Hematopoietic multipotent progenitor cell treated with erythropoietin and hydrocortisone succinate and interleukin-3 and kit ligand, for 8 days (in vitro differentiated cells): ENCODE data around the gene ANG.

Experiments used
- DNase-seq: peaks from one replicate; pipeline ENCODE4 v3.0.0-alpha.2; 2015

The ANG gene

DNA sequence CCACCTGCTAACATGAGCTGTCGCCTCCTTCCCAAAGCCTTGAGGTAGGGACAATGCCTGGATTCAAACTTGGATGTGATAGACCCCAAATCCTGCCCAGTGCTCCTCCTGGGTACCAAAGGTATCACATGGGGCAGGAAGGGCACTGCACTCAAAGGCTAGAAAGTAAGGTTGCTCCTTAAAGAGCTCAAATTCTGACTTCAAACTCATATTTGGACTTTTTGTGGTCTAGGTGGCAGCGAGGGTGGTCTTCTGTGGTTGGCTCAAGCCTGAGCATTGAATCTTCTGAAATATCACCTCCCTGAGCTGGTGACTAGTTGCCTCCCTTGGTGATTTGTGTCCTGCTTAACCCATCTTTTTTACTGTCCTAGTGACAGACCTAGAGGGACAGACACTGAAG lies 12.5 kb upstream of the ANG start:
- DNase-seq = no peak

DNA sequence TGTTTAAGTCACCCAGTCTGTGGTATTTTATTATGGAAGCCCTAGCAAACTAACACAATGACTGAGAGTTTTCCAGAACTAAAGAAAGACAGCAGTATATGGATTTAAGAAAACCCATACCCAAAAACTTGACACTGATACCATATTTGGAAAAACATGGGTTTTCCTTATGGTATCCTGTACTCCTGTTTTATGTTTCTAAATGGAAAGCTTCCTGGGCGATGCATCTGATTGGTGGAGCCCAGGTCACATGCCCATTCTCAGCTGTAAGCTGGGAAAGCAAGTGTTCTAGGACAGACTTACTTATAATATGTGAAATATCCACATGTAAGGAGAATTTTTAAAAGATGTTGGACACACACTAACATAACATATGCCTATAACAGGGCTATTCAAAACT lies 8.7 kb upstream of the ANG start:
- peak; percentile 50 for DNase-seq

DNA sequence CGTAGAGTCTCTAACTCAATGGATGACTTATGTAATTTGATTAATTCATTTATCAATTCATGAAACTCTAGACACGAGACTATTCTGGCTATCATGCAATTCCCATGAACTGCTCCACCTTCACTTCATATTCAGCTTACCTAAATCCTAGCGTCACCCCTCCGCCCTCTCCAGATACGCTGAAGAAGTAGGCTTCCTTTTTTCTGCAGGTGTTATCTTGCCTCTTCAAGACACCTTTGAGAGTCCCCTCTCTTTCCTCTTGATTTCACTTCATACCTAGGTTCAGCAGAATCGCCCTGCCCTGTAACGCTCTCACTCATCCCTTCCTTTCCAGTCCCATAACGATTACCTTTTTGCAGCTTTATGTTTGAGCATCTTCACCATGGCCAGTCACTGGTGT lies 8.2 kb upstream of the ANG start:
- no peak for DNase-seq

- no peak for DNase-seq
Observed at GRCh38 chr14:20680843-20681347, 7.7 kb upstream of the ANG start.

- DNase-seq = peak; percentile 89
Observed at GRCh38 chr14:20681348-20682126, 7.0 kb upstream of the ANG start.

GRCh38 chr14:20682127-20682434 lies 6.5 kb upstream of the ANG start:
- no peak for DNase-seq

DNA sequence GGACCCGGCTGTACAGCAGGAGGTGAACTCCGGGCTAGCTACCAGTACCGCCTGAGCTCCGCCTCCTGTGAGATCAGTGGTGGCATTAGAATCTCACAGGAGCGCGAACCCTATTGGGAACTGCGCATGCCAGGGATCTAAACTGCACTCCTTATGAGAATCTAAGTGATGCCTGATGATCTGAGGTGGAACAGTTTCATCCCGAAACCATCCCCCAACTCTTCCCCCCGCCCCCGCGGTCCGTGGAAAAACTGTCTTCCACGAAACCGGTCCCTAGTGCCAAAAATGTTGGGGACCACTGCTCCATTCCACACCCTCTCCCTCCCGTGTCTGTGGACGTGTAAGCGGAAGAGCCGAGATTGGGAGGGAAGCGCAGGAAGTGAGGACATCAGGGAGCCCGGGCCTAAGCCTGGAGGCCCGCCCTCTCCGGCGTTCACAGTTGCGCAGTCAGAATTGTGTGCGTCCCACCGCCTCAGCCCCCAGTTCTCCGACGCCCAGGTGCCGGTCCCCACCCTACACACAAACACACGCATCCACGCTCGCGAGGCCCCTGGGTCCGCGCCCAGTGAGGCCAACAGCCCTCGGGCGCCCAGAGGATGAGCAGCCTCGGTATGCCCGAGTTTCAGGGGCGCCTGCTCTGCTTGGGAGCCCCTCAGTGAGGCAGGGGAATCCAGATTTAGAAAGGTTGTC lies 6.0 kb upstream of the ANG start:
- DNase-seq = peak; percentile 79

GRCh38 chr14:20683125-20683890 lies 5.3 kb upstream of the ANG start:
- peak; percentile 95 for DNase-seq

DNA sequence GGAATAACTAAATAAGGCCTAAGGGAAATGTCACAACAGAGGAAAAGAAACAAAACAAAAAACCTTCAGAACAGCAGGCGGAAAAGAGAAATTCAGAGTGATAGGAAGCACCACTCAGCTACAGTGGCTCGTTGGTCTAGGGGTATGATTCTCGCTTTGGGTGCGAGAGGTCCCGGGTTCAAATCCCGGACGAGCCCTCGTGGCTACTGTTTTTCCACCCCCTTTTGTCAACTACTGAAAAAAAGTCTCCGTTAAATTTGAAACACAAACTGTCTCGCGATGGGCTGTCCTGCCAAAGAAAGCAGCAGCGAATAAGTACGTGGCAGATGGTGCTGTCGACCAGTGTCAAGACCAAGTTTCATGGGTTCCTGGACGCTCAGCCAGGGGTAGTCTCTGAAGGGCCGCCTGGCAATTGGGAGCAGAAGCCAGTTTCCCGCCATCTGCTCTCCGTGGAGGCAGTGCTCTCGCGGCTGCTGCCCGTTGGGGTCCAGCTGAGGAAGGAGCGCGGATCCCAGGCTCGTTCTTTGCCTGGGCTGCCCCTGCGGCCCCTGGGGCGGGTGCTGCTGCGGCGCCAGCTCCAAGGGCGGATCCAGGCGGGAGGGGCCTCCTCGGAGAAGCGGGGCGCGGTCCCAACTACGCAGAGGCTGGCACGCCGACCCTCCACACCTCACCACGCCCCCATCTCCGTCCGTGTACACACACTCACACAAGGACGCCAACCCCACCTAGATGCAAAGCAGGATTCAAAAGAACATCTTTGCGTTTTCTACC lies 4.5 kb upstream of the ANG start, which contains the start of gene RNASE4:
Gene RNASE4, plus strand, starts transcription at position 670 of the 771 bp plus-strand sequence. CDS start 14,812 bp downstream, outside the sequence.
- peak; percentile 87 for DNase-seq

DNA sequence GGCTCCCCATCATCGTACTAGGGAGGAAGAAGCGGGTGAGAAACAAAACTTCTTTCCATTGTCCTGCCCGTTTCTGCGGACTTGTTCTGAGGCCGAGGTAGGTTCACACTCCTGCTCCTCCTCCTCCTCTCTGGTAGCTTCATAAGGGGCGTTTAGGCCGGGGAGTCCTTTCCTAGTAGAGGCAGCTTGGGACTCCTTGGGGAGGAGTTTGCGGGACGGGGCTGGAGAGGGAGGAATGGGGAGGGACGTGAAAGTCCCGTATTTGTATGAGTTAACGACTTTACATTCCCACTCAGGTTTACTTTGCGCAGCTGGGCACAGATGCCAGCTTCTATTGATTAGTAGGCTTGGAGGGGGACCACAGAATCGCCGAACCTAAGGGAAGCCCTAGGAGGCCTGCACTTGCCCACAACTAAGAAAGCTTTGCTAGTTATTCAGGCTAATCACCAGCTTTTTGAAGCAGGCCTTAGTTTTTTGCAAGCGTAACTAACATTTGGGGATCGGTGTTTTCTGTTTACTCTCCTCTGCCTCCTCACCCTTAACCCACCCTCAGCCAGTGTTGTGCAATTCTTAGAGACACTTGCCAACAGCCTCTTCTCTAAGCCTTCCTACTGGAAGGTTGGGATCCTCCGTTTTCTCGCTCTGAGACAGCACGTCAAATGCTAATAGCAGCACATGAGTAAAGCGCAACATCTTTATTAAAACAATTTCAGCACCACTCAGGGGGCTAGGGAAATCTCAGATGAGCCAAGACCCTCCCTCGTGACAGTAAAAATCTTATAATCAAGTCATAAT lies 3.7 kb upstream of the ANG start:
- no peak for DNase-seq

GRCh38 chr14:20686386-20687143 lies 2.0 kb upstream of the ANG start:
- DNase-seq = no peak

DNA sequence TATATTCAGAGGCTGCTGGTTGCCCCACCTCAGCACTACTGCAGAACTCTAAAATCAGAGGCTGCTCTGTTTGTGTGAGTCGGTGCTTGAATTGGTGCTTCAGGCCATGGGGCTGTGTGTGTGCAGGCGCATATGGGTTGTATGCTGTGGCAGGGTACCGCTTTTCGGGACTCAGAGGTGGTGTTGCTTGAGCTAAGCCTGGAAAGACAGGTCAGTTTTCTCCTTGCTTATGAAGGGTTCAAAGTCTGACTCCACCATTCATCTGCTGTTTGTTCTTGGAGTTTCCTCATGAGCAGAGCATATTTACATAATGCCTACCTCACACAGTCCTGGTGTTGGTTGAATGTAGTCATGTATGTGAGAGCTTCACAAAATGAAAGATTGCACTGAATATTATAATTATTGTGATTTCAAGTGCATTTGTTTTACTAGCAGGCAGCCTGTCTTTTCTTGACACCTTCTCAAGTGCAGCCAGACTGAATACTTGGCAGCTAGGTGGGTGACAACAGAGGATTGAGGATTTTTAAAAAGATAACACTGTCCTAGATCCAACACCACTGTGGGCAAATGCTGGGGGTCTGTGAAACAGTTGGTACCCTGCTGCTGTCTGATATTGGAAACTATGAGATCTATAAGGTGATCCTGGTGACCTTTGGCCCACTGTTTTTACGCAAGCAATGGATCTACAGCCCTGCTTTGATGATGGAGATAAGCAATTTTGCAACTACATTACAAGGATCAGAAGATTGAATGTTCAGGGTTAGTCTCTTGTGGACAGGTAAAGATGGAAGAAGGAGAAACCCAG lies 1.0 kb upstream of the ANG start:
- DNase-seq = no peak

DNA sequence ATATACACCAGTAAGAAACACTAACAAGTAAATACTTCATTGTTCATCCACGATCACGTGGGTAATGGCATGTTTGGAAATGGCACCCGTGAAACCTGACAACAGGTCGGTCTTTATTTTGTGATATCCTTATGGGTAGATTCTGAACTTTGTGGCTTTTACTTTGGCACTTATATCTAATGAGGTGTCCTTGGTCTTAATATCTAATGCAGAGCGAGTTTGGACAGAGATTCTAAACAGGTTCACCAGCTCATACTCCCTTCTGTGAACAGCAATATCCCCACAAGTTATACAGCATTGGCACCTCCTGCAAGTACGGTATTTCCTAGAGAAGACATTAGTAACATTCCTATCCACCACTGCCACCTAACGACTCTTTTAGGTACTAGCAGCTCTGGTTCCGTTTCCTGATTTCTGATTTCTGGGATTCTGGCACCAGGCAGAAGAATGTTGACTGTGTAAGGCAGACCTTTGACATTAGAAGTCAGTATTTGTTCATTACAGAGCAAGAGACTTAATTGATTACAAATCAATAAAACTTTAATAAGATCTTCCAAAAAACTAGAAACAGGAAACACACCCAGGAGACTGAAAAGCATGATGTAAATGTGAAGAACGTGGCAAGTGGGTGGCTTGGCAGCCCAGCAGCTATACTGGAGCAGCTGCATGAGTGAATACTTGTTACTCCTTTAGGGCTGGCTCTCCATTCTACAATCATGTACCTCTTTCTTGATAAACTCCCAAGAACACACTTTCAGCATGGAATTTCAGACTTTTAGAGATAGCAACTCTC lies 2.5 kb downstream of the ANG start:
- DNase-seq = peak; percentile 82

GRCh38 chr14:20692116-20692751 lies 3.7 kb downstream of the ANG start:
- no peak for DNase-seq

DNA sequence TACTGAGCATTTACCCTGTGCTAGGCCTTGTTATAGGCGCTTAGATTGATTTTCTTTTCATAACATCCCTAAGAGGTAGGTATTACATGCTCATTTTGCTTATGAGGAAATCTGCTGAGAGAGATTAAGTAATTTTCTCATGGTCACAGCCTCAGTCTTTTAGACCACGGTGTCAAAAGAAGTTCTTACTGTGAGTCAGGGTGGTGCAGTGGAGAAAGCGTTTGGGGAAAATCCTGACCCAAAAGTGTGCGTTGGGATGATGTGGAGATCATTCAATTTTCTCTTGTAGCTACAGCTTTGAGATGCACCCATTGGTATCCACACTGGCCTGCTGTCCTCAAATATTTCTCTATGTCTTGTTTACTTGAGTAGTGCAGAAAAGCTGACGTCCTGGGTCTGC lies 8.2 kb downstream of the ANG start:
- DNase-seq = no peak

DNA sequence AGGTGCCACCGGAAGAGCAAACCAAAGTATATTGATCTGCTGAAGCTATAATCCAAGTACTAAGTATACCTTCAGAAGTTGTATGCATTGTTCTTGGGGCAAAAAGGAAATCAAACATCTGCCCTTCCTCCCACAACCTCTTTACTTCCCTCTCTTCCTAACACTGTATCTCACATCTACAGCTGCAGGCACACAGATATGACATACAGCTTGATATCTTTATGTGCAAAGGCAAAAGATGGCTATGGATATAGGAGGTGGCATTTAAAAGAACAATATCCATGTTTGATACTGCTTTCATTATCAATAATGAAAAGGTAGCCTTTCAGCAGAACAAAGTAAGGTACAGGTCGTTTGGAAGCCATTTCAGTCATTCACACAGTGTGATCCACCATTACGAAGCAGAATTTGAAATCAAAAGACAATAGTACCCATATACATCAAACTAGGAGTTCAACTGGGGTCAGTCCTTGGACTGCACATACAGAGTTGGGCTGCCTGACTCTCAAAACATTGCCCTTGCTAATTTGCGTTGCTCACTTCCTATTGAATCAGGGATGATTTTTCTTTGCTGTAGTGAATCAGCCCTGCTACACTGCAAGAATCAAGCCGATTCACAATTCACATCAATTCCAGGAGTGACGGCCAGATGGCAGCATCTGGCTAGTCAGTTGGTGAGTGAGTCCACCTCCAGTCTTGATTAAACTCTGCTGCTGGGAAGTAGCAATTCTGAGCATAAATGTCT lies 8.9 kb downstream of the ANG start:
- DNase-seq = peak; percentile 94

- DNase-seq = no peak
Observed at GRCh38 chr14:20698018-20698329, 9.4 kb downstream of the ANG start.

- no peak for DNase-seq
Observed at GRCh38 chr14:20698934-20699333, 10.4 kb downstream of the ANG start.
